ENCODE data around the gene DEDD2.

DEDD2 gene

GRCh38 chr19:42169486-42170413 is 47.7 kb downstream of the DEDD2 start:
- DNase-seq = no peak

- no peak for DNase-seq
Measured at GRCh38 chr19:42168206-42168605, 49.3 kb downstream of the DEDD2 start.

GRCh38 chr19:42166316-42166715 is 51.2 kb downstream of the DEDD2 start:
- DNase-seq = no peak

GRCh38 chr19:42165146-42165545 is 52.3 kb downstream of the DEDD2 start:
- DNase-seq = no peak

- DNase-seq = no peak
Measured at GRCh38 chr19:42161616-42162263, 55.7 kb downstream of the DEDD2 start.

- DNase-seq = no peak
Measured at GRCh38 chr19:42159942-42160341, 57.5 kb downstream of the DEDD2 start.

GRCh38 chr19:42158926-42159325 is 58.6 kb downstream of the DEDD2 start:
- no peak for DNase-seq

GRCh38 chr19:42156571-42156970 is 60.9 kb downstream of the DEDD2 start:
- no peak for DNase-seq

- DNase-seq = no peak
Measured at GRCh38 chr19:42155796-42156195, 61.7 kb downstream of the DEDD2 start.

- DNase-seq = no peak
Measured at GRCh38 chr19:42154471-42155323, 62.8 kb downstream of the DEDD2 start.

- DNase-seq = no peak
Measured at GRCh38 chr19:42153672-42154433, 63.6 kb downstream of the DEDD2 start.

- no peak for DNase-seq
Measured at GRCh38 chr19:42152910-42153671, 64.4 kb downstream of the DEDD2 start.

- no peak for DNase-seq
Measured at GRCh38 chr19:42151782-42152684, 65.4 kb downstream of the DEDD2 start.

GRCh38 chr19:42150911-42151361 is 66.5 kb downstream of the DEDD2 start:
- no peak for DNase-seq

GRCh38 chr19:42150364-42150763 is 67.1 kb downstream of the DEDD2 start:
- no peak for DNase-seq

GRCh38 chr19:42149447-42150202 is 67.9 kb downstream of the DEDD2 start:
- DNase-seq = no peak
